PFSK-1 (cell line): ENCODE measurements around the gene HPN.

Experiments
- FOXP2 ChIP-seq: optimal IDR thresholded peaks from 2 replicates; pipeline ENCODE3; 2011; ENCODE audit warnings: borderline replicate concordance, control low read depth, inconsistent platforms; ENCODE audit not compliant: insufficient read depth; ENCODE audit errors: extremely low read length, extremely low read depth
- POLR2AphosphoS5 ChIP-seq: IDR thresholded peaks from 2 replicates; pipeline ENCODE4 v1.6.1; 2012; ENCODE audit warnings: low read depth, mild to moderate bottlenecking, control low read depth, low read length, moderate library complexity
- SIN3A ChIP-seq: IDR thresholded peaks from 2 replicates; pipeline ENCODE4 v1.6.1; 2012; ENCODE audit warnings: mild to moderate bottlenecking, low read length, moderate library complexity, borderline replicate concordance; ENCODE audit not compliant: insufficient read depth
- TAF1 ChIP-seq: IDR thresholded peaks from 2 replicates; pipeline ENCODE4 v1.6.1; 2012; ENCODE audit warnings: low read length, control low read depth, borderline replicate concordance; ENCODE audit not compliant: insufficient read depth
- TF ChIP-seq, protein P1 (sequence below), 2 experiments: IDR thresholded peaks; 2 replicates each; pipeline versions ENCODE4 v1.6.1 to v1.8.0; 2011 to 2012; ENCODE audit warnings: low read depth in 2 of 2, low read length in 2 of 2, control low read depth in 1 of 2, inconsistent platforms in 1 of 2, mild to moderate bottlenecking in 1 of 2, moderate library complexity in 1 of 2; ENCODE audit not compliant: insufficient read depth in 1 of 2

The HPN gene

DNA sequence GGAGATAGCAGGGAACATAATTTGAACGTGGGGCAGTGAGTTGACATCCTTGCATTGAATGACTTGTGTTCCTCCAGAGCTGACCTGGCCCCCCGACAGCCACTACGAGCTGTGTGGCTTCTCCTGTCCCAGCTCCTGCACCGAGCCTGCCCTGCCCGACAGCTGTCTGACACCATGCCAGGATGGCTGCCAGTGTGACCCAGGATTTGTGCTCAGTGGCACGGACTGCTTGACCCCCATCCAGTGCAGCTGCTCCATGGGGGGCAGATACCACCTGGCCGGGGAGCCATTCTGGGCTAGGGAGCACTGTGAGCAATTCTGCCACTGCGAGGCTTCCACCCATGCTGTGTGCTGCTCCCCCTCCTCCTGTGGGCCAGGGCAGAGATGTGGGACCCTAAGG, 44.9 kb downstream of the HPN start:
- TF ChIP-seq SIN3A (no peak), TAF1 (no peak)

DNA sequence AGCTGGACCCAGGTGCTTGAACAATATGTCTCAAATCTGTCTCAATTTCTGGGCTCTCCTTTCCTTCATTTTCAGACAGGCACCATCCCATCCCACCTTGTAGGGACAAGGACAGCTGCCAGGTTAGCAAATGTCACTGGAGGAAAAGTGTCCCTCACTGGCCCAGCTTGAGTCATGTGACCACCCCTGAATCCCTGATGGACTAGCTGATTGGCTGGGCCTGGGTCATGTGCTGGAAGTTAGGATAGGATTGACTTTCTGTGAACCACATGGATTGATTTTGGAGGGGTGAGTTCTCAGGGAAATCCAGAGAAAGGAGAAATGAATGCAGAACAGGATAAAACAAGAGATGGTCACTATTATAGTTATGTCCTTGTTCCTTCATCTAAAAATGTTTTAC, 45.9 kb downstream of the HPN start:
- TF ChIP-seq SIN3A (no peak), POLR2AphosphoS5 (no peak), FOXP2 (no peak), TAF1 (no peak)
- TF ChIP-seq, protein P1, sequence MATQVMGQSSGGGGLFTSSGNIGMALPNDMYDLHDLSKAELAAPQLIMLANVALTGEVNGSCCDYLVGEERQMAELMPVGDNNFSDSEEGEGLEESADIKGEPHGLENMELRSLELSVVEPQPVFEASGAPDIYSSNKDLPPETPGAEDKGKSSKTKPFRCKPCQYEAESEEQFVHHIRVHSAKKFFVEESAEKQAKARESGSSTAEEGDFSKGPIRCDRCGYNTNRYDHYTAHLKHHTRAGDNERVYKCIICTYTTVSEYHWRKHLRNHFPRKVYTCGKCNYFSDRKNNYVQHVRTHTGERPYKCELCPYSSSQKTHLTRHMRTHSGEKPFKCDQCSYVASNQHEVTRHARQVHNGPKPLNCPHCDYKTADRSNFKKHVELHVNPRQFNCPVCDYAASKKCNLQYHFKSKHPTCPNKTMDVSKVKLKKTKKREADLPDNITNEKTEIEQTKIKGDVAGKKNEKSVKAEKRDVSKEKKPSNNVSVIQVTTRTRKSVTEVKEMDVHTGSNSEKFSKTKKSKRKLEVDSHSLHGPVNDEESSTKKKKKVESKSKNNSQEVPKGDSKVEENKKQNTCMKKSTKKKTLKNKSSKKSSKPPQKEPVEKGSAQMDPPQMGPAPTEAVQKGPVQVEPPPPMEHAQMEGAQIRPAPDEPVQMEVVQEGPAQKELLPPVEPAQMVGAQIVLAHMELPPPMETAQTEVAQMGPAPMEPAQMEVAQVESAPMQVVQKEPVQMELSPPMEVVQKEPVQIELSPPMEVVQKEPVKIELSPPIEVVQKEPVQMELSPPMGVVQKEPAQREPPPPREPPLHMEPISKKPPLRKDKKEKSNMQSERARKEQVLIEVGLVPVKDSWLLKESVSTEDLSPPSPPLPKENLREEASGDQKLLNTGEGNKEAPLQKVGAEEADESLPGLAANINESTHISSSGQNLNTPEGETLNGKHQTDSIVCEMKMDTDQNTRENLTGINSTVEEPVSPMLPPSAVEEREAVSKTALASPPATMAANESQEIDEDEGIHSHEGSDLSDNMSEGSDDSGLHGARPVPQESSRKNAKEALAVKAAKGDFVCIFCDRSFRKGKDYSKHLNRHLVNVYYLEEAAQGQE (IDR thresholded peaks at IDR 0.05; ENCODE audit: insufficient read depth in 1 of 2, low read depth in 2 of 2, low read length in 2 of 2), result no peak

DNA sequence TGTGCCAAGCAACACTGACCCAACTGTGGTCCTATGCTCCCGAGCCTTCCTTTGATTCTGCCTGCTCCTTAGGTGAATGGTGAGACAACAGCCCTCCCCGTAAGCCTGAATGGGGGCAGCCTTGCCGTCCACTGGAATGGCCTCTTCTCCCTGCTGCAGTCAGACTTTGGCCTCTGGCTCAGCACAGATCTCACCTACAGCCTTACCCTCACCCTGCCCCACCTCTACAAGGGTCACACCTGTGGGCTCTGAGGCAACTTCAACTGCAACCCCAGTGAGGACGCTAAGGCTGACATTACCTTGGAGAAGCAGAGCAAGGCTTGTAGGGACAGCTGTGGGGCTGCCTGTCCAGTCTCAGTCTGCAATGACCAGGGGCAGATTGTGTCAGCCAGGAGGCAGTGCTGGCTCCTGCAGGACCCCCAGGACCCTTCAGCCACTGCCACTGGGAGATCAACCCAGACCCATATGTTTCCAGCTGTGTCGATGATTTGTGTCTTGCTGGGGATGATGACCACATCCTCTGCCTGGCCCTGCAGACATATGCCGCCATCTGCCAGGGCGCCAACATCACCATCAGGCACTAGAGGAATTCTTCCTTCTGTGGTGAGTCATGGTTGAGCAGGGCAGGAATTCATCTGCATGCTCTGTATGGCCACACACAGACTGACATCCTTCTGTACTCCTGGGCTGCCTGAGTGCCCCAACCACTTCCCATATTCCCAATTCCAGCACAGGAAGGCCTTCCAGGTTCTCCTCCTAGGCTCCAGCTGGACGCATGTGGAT, 46.8 kb downstream of the HPN start:
- TF ChIP-seq POLR2AphosphoS5 (no peak), FOXP2 (no peak), TAF1 (no peak), SIN3A (no peak)
- TF ChIP-seq, protein P1 (IDR thresholded peaks at IDR 0.05; ENCODE audit: insufficient read depth in 1 of 2, low read depth in 2 of 2, low read length in 2 of 2), result no peak

DNA sequence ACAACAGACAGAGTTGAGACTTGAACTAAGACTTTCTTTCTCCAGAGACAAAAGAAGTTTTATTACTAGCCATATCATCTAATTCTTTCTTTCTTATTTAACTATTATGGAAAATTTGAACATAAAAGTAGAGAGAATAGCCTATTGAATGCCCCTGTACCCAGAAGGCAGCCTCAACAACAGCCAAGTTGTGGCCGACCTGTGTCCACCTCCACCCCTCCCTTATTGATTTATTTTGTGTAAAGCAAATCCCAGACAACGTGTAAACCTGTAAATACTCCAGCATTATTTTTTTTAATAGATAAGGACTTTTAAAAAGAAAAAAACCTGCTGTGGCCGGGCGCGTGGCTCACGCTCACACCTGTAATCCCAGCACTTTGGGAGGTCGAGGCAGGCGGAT, 48.0 kb downstream of the HPN start:
- TF ChIP-seq POLR2AphosphoS5 (no peak), FOXP2 (no peak)
- TF ChIP-seq, protein P1 (IDR thresholded peaks at IDR 0.05; ENCODE audit: insufficient read depth in 1 of 2, low read depth in 2 of 2, low read length in 2 of 2), result no peak

DNA sequence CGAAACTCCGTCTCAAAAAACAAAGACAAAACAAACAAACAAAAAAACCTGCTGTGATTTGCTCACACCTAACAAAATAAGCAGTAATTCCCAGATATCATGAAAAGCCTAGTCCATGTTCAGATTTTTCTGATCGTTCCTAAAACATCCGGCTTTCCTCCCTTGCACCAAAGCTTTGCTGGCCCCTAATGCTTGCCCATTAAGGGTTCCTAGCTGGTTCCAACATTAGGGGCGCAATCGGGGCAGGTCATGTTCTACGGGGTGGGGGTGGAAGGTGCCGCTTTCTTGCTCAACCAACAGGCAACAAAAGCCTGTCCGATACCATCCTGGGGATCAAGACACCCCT, 48.6 kb downstream of the HPN start:
- no peak for TF ChIP-seq TAF1
- no peak for TF ChIP-seq SIN3A
- TF ChIP-seq, protein P1 (IDR thresholded peaks at IDR 0.05; ENCODE audit: insufficient read depth in 1 of 2, low read depth in 2 of 2, low read length in 2 of 2), result no peak
- TF ChIP-seq POLR2AphosphoS5, result no peak
- no peak for TF ChIP-seq FOXP2
